GDM1 (cell line): ENCODE measurements around the gene ZNFX1.

Source experiments
- DNase-seq: peaks from one replicate; lab custom pipeline; 2025; lab: John Stamatoyannopoulos, UW

The ZNFX1 gene

DNA sequence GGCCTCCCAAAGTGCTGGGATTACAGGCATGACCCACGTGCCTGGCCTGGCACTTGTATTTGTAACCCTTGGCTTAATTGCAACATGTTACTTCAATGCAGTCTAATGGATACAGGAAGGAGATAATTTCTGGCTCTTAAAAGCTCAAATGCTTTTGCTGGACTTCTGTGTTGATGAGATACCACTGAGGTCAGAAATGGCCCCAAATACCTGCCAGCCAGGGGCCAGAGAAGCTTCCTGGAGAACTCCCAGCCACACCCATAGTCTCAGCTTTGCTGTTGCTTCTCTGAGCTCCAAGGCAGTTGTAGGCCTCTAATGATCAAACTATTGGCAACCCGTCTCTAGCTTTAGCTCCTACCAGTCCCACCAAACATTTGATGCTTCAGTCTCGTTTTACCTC is 14.2 kb upstream of the ZNFX1 start:
- no peak for DNase-seq

DNA sequence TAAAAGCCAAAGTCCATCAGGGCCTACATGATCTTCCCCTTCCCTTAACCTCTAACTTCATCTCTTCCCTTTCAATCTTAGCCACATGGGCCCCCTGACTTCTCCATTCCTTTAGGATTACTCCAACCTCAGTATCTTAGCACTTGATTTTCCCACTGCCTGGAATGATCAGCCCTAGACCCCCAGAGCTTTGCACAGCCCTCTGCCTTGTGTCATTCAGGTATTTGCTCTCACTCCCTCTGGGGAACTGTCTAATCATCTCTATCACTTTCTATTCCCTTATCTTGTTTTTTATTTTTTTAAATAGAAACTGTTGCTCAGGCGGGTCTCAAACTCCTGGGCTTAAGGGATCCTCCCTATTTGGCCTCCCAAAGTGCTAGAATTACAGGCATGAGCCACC is 13.3 kb upstream of the ZNFX1 start:
- DNase-seq: no peak

- no peak for DNase-seq
Measured at GRCh38 chr20:49290608-49291191, 12.8 kb upstream of the ZNFX1 start.

- no peak for DNase-seq
Measured at GRCh38 chr20:49288784-49289696, 11.2 kb upstream of the ZNFX1 start.

DNA sequence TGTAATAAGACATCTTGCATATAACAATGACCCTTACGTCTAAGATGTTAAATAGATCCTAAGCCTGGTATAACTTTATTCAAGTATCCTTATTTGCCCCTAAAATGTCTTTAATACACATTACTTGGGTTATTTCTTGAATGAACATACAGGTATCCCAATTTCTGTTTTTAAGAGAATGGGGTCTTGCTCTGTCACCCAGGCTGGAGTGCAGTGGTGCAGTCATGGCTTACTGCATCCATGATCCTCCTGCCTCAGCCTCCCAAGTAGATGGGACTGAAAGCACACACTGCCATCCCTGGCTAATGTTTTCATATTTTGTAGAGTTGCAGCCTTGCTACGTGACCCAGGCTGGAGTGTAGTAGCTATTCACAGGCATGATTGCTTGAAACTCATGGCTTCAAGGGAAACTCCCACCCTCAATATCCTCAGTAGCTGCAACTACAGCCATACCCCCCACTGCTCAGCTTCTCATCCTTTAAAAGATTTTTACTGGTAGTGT is 10.4 kb upstream of the ZNFX1 start:
- DNase-seq: no peak

- no peak for DNase-seq
Measured at GRCh38 chr20:49287555-49288249, 9.8 kb upstream of the ZNFX1 start.

DNA sequence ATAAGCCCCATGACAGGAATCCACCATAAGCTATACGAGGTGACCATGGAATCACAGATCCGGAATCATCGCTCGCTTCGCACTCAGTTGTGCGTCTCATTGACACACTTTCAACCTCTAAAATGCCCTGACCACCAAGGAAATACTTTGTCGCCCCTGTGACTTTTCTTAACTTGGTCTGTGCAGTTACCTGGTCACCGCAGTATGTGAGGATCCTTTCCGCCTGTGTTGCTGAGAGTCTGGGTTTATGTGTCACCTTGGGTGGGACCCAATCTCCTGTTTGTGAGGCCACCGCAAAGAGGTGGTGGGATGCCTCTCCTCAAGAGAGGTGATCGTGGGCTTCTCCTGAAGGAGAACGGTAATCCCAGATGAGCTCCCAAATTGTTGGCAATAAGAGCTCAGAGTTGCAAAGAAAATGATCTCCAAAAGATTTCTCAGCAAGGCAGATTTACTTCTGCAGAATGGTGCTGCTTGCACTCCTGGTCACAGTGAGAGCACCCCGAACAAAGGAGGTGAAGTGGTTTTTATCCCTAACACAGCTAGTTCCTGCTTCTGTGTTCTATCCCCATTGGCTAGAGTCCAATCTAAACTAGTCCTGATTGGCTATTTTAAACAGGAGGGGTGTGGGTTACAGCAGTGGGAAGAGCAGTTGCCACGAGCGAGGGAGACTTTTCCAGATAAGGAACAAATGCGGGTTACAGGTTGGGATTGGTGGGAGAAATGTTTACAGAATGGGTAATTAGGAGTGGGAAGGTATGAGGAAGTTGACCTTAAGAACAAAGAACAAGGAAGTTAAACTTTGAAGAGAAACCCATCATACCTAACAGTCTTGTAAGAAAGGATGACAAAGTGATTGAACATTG is 9.1 kb upstream of the ZNFX1 start:
- DNase-seq: no peak

GRCh38 chr20:49285813-49286494 is 8.1 kb upstream of the ZNFX1 start:
- no peak for DNase-seq

GRCh38 chr20:49285233-49285668 is 7.4 kb upstream of the ZNFX1 start:
- no peak for DNase-seq

GRCh38 chr20:49284818-49285217 is 7.0 kb upstream of the ZNFX1 start:
- no peak for DNase-seq

DNA sequence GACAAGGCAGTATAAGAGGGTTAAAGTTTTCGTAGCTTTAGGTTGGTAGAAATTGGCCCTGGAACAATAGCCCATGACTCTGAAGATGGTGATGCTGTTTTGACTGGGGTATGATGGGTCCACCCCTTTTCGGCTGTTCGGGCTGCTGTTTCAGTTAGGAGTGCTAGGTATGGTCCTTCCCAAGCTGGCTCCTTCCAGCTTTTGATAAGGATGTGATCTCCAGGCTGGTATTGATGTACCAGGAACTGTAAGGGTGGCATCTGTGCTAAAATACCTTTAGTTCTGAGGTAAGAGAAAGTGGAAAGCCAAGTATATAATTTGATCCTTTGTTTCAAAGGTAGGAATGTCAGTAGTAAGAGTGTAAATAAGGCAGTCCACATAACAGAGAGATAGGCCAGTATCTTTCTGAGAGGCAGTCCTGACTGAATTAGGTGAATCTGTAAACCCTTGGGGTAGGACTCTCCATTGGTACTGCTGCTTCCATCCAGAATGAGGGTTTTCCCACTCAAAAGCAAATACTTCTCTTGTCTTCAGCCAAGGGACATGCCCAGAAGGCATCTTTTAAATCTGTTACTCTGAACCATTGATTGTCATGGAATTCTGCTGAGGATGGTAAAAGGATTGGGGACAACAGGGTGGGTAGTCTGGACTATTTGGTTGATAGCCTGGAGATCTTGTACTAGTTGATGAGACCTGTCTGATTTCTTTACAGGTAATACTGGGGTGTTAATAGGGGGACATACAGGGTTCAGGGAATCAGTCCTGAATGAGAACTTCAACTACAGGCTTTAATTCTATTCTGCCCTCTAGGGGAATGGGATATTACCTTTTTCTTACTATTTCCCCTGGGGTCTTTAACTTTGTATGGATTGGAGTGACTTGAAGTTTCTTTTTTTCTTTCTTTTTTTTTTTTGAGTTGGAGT is 6.1 kb upstream of the ZNFX1 start:
- DNase-seq: no peak

DNA sequence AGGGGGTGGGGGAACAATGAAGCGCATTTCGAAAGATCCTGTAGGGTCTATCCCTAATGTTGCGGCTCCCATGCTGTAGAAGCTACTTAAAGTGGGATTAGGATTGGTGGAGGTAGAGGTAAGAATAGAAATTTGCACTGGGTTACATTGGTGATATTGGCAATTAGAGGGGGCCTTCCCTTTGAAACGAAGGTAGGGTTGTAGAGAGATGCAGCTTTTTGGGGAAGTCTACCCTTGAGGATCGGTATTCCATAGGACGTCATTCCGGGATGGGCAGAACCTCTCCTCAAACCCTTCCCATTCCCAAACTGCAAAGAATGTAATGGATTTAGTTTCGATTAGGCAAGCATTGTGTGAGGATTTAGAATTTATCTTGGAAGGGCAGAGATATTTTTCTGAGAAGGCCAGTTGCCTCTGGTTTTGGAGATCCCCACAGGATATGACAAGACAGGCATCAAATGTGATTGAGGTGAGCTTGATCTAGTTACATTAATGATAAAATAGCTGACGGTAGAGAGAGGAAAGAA is 5.4 kb upstream of the ZNFX1 start:
- no peak for DNase-seq

DNA sequence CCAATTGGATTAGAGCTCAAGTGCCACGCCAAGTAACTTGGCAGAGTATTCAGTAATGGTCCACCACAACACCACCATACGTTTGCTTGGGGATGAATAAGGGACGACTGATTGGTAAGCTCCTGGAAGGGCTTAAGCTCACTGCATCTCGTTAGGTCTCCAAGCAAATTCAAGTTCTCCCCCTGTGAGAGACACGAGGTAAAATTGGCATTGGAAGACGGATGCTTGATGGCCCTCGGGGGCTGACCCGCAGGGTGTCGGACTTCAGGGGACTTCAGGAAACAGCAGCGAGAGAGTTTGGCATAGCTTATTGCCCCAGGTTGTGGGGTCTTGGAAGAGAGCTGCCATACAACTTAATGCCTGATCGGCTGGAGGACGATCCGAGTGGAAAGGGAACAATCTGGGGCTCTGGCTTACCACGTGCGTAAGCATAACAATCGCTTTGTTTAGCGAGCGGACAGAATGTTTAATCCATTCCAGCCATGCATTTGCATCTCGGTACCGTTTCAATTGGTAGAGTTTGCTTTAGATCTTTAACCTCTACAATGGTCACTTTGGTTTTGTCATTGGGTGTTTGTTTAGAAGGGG is 4.8 kb upstream of the ZNFX1 start:
- no peak for DNase-seq

GRCh38 chr20:49281913-49282467 is 4.1 kb upstream of the ZNFX1 start:
- no peak for DNase-seq

- no peak for DNase-seq
Measured at GRCh38 chr20:49281059-49281912, 3.4 kb upstream of the ZNFX1 start.

- no peak for DNase-seq
Measured at GRCh38 chr20:49280463-49281058, 2.7 kb upstream of the ZNFX1 start.

- DNase-seq: no peak
Measured at GRCh38 chr20:49279677-49280462, 2.0 kb upstream of the ZNFX1 start.
